NOMO-1 treated with DMSO at 0.1 percent for 48 hours (cell line): ENCODE data around the gene SLC4A1AP.

ENCODE experiments used
- DNase-seq: peaks from one replicate; lab custom pipeline; 2025; ENCODE audit not compliant: unreplicated experiment; lab: John Stamatoyannopoulos, UW

SLC4A1AP gene

GRCh38 chr2:27716301-27717069, 52.8 kb downstream of the SLC4A1AP start:
- no peak for DNase-seq

- DNase-seq: no peak
These were observed 53.5 kb downstream of the SLC4A1AP start for GRCh38 chr2:27717070-27717795.

GRCh38 chr2:27720004-27720551, 56.4 kb downstream of the SLC4A1AP start:
- DNase-seq: peak; percentile 37

- no peak for DNase-seq
These were observed 57.6 kb downstream of the SLC4A1AP start for GRCh38 chr2:27721335-27721734.

- DNase-seq: no peak
These were observed 58.3 kb downstream of the SLC4A1AP start for GRCh38 chr2:27721884-27722485.

GRCh38 chr2:27723372-27724144, 59.9 kb downstream of the SLC4A1AP start:
- DNase-seq: peak; percentile 27

GRCh38 chr2:27724191-27724590, 60.5 kb downstream of the SLC4A1AP start:
- no peak for DNase-seq

- no peak for DNase-seq
These were observed 61.4 kb downstream of the SLC4A1AP start for GRCh38 chr2:27724905-27725701.

GRCh38 chr2:27727257-27727656, 63.6 kb downstream of the SLC4A1AP start:
- DNase-seq: no peak

- no peak for DNase-seq
These were observed 64.6 kb downstream of the SLC4A1AP start for GRCh38 chr2:27728081-27728858.

- no peak for DNase-seq
These were observed 65.5 kb downstream of the SLC4A1AP start for GRCh38 chr2:27729198-27729597.

- DNase-seq: no peak
These were observed 65.9 kb downstream of the SLC4A1AP start for GRCh38 chr2:27729614-27730013.

GRCh38 chr2:27730261-27730662, 66.6 kb downstream of the SLC4A1AP start:
- no peak for DNase-seq

GRCh38 chr2:27730980-27731691, 67.4 kb downstream of the SLC4A1AP start:
- DNase-seq: peak; percentile 12

GRCh38 chr2:27734305-27734704, 70.6 kb downstream of the SLC4A1AP start:
- DNase-seq: no peak

GRCh38 chr2:27735263-27735904, 71.7 kb downstream of the SLC4A1AP start:
- no peak for DNase-seq

- DNase-seq: no peak
These were observed 72.6 kb downstream of the SLC4A1AP start for GRCh38 chr2:27736031-27736889.
